GM10847 (cell line): ENCODE measurements around the gene NFATC2.

ENCODE experiments used
- POLR2A ChIP-seq: IDR thresholded peaks from 2 replicates; pipeline ENCODE4 v1.6.1; 2011; ENCODE audit not compliant: insufficient read length; ENCODE audit errors: extremely low read depth

Gene NFATC2

DNA sequence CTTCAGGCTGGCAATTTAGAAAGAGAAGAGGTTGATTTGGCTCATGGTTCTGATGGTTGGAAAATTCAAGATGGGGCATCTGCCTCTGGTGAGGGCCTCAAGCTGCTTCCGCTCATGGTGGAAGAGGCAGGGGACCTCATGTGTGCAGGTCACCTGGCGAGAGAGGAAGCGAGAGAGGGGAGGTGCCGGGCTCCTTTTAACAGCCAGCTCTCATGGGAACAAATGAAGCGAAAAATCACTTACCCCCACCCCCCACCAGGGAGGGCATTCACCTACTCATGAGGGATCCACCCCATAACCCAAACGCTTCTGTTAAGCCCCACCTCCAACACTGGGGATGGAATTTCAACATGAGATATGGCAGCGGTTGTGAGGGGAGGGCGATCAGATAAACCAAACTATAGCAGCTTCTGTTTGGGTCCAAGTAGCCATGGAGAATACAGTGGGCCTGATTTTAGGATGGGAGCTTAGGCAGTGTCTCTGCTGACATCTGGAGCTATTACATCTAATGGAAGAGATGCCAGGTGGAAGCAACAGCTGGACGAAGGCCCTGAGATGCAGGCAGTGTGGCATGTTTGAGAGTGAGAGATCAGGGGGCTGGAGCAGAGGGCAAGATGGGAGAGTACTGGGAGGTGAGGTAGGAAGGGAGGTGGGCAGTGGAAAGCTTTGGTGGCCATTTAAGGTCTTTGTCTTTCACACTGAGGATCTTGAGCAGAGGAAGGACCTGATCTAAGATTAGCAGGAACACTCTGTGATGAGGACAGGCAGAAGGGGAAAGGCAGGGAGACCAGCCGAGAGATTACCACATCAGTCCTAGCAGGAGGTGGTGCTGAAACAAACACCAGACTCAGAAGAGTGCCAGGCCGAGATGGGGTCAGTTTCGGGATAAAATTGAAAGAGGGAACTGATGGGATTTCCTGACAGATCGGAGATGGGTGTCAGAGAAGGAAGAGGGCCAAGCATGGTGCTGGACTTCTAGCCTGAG lies 161.8 kb downstream of the NFATC2 start:
- TF ChIP-seq POLR2A, result no peak

DNA sequence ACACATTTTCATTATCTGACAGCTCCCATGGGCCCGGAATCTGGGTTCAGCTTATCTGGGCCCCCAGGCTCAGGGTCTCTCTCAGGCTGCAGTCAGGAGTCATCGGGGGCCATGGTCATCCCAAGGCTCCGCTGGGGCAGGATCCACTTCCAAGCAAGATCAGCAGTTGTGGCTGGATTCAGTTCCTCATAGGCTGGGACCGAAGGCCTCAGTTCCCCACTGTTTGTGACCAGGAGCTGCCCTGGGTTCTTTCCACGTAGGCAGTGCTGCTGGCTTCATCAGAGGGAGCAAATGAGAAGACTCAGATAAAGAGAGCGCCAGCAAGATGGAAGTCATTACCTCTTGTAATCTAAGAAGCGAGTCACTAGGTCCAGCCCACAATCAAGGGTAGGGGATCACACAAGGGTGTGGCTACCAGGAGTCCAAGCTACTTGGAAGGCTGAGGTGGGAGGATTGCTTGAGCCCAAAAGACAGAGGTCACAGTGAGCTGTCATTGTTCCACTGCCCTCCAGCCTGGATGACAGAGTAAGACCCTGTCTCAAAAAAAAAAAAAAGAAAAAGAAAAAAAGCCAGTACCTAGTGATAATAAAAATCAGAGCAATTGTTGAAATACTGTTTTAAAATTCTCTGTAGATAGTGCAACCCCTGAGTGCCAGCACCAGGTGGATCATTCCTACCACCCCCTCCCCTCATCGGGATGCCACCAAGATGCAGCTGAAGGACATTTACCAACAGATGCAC lies 162.7 kb downstream of the NFATC2 start:
- TF ChIP-seq POLR2A, result no peak

DNA sequence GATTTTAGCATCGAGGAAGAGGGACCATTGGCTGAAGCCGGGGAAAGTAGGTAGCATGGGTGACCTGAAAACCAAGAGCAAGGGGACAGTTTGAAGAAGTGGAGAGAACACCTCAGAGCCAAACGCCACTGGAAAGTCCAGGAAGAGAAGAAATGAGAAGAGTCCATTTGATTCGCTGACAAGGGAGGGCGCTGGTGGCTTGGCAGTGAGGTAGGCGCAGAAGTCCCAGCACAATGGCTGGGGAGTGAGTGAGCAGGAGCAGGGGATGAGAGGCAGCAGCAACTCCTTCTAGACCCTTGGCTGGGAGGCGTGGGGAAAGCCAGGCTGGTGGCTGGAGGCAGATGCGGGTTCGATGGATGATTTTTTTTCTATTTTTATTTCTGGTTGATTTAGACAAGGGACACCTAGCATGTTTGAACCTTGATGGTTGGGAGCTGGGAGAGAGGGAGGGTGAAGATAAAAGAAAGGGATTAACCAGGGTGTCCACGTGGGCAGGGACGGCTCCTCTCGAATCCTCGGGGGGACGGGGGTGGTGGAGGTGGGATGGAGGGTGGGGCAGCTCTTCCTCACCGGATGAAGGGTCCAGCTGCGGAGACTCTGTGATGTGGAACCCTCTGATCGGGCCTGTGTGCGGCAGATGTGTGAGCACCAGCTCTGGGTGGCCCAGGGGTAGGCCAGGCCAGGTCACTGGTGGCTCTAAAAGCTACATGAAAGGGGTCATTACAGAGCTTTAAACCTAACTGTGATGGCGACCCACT lies 164.2 kb downstream of the NFATC2 start:
- no peak for TF ChIP-seq POLR2A

DNA sequence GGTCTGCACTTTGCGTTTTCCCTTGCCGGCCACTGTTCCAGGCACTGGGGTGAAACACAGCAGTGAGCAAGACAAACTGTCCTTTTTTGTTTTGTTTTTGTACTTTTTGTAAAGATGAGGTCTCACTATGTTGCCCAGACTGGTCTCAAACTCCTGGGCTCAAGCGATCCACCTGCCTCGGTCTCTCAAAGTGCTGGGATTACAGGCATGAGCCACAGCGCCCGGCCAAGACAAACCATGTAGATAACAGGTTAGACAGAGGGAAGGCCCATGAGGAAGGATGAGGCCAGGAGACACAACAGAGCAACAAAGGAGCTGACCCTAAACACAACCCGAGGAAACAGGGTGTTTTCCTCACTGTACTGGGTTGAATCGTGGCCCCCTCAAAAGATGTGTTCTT lies 165.4 kb downstream of the NFATC2 start:
- TF ChIP-seq POLR2A, result no peak

DNA sequence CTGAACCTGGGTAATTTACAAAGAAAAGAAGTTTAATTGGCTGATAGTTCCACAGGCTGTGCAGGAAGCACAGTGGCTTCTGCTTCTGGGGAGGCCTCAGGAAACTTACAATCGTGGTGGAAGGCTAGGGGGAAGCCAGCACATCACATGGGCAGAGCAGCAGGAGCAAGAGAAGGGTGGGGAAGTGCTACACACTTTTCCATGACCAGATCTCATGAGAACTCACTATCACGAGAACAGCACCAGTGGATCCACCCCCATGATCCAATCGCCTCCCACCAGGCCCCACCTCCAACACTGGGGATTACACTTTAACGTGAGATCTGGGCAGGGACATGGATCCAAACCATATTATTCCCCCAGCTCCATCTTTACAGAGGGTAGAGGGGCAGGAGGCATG lies 166.4 kb downstream of the NFATC2 start:
- no peak for TF ChIP-seq POLR2A

DNA sequence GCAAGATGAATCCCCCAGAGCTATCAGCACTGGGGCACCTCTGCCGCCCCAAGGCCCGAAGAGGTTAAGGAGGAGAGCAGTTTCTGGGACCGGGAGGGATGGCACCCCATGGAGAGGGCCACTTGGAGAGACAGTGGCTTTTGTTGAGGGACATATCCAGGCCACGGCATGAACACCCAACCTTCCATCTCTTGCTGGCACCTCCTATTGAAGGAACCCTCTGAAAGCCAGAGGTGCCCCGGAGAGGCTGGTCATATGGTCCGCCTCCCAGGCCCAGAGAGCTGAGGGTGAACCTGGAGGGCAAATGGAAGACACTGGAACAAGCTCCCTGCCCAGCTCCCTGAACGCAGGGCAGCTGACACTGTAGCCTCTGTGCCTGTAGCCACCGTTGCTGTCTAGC lies 167.0 kb downstream of the NFATC2 start:
- no peak for TF ChIP-seq POLR2A

DNA sequence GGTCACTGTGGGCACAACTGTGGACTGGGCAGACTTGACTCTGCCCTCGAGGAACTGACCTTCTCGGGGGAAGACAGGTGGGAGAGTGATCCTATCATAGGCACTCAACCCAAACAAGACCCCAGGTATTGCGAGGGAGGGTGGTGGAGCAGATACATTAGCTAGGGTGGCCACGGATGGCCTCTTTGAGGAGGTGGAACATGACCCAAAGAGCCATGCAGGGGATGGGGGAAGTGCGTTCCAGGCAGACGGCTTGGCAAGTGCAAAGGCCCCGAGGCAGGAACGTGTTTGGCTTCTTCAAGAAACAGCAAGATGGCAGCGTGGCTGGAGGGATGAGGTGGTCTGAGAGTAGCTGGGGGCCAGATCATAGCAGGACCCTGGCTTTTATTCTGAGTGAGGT lies 167.6 kb downstream of the NFATC2 start:
- TF ChIP-seq POLR2A, result no peak

DNA sequence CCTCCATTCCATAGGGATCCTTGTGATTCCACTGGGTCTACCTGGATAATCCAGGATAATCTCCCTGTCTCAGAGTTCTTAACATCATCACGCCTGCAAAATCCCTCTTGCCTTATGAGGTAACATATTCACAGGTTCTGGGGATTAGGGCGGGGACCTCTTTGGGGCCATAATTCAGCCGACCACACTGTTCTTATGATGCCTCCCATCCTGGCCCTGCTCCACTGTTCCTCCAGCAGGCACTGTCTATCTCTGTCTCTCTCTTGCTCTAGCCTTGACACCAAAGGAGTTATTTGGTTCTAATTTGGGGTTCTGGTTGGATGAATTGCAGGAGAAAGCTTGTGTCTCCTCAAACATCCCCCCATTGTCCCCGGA lies 168.1 kb downstream of the NFATC2 start:
- TF ChIP-seq POLR2A, result no peak

DNA sequence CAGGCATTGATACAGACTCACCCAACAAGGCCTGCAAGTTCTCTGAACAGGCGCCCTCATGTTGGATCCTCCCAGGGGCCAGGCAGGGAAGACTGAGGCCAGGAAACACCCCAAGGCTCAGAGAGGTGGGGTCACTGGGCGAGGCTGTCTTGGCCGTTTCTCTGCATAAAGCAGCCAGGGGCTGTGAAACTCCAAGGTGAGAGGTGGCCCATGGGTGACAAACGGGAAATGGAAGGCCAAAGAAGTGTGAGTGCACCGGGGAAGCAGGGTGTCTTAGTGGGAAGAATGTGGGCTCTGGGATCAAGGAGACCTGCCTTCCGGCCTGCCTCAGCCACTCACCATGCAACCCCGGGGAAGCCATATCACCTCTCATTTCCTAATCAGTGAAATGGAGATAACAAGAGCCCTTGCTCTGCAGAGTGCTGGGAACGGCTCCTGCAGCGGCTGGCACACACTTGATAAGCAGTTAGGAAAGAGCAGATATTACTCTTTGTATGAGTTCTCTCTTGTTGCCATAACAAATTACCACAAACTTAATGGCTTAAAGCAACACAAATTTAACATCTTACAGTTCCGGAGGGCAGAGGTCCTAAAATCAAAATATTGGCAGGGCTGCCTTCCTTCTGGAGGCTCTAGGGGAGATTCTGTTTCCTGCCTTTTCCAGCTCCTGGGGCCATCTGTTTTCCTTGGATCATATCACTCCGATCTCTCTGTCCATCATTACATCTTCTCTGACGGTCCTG lies 168.6 kb downstream of the NFATC2 start:
- no peak for TF ChIP-seq POLR2A

DNA sequence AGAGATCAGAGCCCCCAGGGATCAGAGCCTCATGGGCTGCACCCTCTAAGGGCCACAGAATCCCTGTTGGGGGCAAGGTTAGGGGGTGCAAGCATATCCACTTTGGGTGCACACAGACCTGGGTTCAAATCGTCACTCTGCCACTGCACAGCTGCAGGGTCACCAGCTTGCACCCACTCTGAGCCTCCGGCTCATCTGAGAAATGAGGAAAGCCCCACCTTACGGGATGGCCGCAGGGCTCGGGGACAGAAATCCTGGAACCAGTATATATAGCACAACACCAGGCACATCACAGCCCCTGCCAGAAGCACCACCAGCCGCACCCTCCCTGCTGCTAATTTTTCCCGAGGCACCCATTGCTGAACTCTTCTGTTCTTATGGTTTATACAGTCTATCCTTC lies 169.6 kb downstream of the NFATC2 start:
- TF ChIP-seq POLR2A, result no peak

DNA sequence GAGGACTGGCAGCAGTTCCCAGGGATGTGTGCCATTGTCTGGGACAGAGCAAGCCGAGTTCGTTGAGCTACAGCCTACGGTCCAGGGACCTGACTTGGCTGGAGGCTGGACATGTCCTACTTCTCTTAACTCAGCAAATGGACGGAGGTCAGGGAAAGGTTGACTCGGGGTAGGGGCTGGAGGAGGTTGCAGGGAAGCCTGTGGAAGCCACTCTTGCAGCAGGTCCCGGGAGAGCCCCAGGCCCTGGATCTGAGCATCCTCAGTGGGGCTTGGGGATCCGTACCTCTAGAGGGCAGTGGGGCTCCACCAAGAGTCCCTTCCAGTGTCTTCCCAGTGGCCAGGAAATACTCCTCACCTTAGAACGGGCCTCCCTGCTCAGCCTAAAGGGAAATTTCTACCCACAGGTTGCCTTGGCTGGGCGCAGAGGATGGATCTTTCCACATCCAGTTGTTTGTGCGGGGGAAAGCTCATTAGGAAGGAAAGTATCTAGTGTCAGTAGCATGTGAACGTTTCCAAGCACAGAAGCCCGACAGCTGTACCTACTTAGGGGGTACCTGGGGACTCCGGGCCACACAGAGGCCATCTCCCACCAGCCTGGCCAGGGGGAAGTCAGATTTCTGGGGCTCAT lies 170.2 kb downstream of the NFATC2 start:
- no peak for TF ChIP-seq POLR2A

DNA sequence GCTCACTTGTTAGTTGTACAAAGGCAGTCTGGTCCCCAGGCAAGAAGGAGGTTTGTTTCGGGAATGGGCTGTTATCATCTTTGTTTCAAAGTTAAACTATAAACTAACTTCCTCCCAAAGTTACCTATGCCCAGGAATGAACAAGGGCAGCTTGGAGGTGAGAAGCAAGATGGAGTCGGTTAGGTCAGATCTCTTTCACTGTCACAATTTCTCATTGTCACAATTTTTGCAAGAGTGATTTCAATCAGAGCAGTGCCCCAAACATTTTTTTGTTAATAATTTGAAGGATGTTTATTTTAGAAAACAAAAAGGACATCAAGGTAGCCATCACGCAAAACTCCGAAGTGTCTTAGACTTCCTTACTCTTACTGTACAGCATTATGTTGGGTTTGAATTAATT lies 170.8 kb downstream of the NFATC2 start:
- no peak for TF ChIP-seq POLR2A

DNA sequence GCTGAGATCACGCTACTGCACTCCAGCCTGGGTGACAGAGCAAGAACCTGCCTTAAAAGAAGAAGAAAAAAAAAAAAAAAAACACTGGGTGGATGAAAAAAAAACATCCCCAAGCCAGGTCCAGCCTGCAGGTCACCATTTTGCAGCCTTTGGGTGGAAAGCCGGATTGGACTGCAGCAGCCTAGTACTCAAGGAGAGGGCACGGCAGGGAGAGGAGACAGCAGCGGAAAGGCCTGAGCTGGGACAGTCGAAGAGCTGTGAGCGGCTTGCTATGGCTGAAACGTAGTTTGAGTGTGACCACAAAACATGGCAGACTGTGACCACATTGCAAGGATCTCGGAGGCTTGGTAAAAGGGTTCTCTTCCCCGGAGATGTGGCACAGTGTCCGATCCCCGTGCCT lies 173.0 kb downstream of the NFATC2 start:
- TF ChIP-seq POLR2A, result no peak

DNA sequence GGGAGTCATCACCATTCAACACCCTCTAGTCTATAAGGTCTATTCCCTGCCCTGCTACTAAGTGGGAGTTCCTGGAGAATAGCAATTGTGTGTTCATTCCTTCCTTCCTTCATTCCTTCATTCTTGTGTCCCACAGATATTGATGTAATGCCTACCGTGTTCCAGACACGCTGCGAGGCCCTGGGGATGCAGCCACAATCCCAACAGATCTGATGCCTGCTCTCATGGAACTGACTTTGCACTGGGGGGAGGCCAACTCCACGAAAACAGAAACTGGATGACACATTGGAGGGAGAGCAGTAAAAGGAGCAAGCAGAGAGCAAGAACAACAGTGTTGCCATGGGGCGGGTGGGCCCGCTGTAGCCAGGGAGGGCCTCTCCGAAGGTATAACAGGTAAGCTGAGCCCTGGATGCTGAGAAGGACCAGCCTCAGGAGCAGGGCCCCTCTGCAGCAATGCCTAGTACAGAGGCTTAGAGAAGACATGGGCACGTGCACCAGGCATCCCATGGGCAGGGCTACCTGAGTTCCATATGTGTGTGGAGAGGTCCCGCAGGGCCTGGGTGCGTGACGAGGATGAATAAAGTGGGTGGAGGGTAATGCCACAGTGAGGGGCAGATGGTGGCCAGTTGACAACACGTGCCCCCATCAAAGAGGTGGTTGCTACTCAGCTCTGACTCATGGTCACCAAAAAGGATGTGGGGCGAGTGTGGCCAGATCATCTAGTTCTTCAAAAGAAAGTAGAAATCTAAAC lies 173.9 kb downstream of the NFATC2 start:
- TF ChIP-seq POLR2A, result no peak
